Heart left ventricle (tissue), 13 donors: ENCODE data around the gene TMEM131L.

Experiments used
- POLR2A ChIP-seq, 2 donors: fragments of 450-650 bp; IDR thresholded peaks; one replicate each; pipeline ENCODE4 v1.6.1; 2017; ENCODE audit warnings: antibody characterized with exemption in 2 of 2, mild to moderate bottlenecking in 2 of 2, moderate library complexity in 2 of 2
- TF ChIP-seq, protein P1 (sequence below), 12 donors: fragments of 200-600 bp; sonication (generic) in 4 of 12; IDR thresholded peaks; one replicate each; pipeline versions ENCODE4 v1.5.0 to v1.8.0; 2018 to 2022; ENCODE audit warnings: antibody characterized with exemption in 12 of 12, mild to moderate bottlenecking in 5 of 12
- donor health status: ischemic (EF 13 %, LVEDD 7.1; RV severe dilation, severe dysfunction).
- donor health status: DM: no; HTN: yes; CAD: no.
- donor health status: DM: no; HTN: no; CAD: no.
- donor health status: ischemic (EF 25% LVEDD 6.9; RV normal size, moderate dysfunction).
- donor health status: ischemic (EF 25% LVEDD 5.7; RV mildly dilated, moderate dysfunction).
- donor health status: ischemic (EF 35%, LVEDD 5.7; RV mildly dilated, moderate dysfunction).
- donor health status: nonischemic (EF 11% LVEDD 7.7; RV severe dilation, severe dysfunction).
- donor health status: DM: yes; HTN: yes; CAD: no.
- donor health status: PGD.
- donor health status: ischemic (EF 29% LVEDD 5.4; RV normal size, mild dysfunction).
- donor health status: nonischemic (EF 23%, LVEDD 6.1; RV moderate dilation, normal function).

- TF ChIP-seq, protein P1, sequence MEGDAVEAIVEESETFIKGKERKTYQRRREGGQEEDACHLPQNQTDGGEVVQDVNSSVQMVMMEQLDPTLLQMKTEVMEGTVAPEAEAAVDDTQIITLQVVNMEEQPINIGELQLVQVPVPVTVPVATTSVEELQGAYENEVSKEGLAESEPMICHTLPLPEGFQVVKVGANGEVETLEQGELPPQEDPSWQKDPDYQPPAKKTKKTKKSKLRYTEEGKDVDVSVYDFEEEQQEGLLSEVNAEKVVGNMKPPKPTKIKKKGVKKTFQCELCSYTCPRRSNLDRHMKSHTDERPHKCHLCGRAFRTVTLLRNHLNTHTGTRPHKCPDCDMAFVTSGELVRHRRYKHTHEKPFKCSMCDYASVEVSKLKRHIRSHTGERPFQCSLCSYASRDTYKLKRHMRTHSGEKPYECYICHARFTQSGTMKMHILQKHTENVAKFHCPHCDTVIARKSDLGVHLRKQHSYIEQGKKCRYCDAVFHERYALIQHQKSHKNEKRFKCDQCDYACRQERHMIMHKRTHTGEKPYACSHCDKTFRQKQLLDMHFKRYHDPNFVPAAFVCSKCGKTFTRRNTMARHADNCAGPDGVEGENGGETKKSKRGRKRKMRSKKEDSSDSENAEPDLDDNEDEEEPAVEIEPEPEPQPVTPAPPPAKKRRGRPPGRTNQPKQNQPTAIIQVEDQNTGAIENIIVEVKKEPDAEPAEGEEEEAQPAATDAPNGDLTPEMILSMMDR (IDR thresholded peaks at IDR 0.05), result no peak
- no peak for TF ChIP-seq POLR2A (IDR thresholded peaks at IDR 0.05)
Observed at GRCh38 chr4:153453402-153453801, 12.8 kb upstream of the TMEM131L start.
